Trophoblast cell (in vitro differentiated cells and primary cell): ENCODE results near the gene EFHC1.

Experiments used
- DNase-seq, 2 donors: peaks; one replicate each; pipeline ENCODE4 v3.0.0-alpha.2; 2016
- H2AFZ ChIP-seq: 2 replicates; pipeline ENCODE4 v1.6.1; 2013; ENCODE audit warnings: low read length, moderate library complexity, mild to moderate bottlenecking; ENCODE audit not compliant: insufficient read depth, poor library complexity
- H2AK5ac ChIP-seq: 2 replicates; pipeline ENCODE4 v1.6.1; 2013; ENCODE audit warnings: mild to moderate bottlenecking, low read length
- H2BK120ac ChIP-seq: 2 replicates; pipeline ENCODE4 v1.6.1; 2013; ENCODE audit warnings: low read length, mild to moderate bottlenecking, moderate library complexity; ENCODE audit not compliant: insufficient read depth, poor library complexity
- H2BK12ac ChIP-seq: 2 replicates; pipeline ENCODE4 v1.6.1; 2013; ENCODE audit warnings: mild to moderate bottlenecking, low read length, moderate library complexity
- H2BK5ac ChIP-seq: 2 replicates; pipeline ENCODE4 v1.6.1; 2013; ENCODE audit warnings: low read length, low read depth, moderate library complexity, mild to moderate bottlenecking; ENCODE audit not compliant: poor library complexity
- H3K14ac ChIP-seq: 2 replicates; pipeline ENCODE4 v1.6.1; 2013; ENCODE audit warnings: mild to moderate bottlenecking, low read length
- H3K18ac ChIP-seq: 2 replicates; pipeline ENCODE4 v1.6.1; 2013; ENCODE audit warnings: mild to moderate bottlenecking, low read length
- H3K23ac ChIP-seq: 2 replicates; pipeline ENCODE4 v1.6.1; 2013; ENCODE audit warnings: low read length
- H3K27ac ChIP-seq: 2 replicates; pipeline ENCODE4 v1.5.1; 2013; ENCODE audit warnings: low read depth, mild to moderate bottlenecking, inconsistent platforms, low read length, moderate library complexity
- H3K27me3 ChIP-seq: 2 replicates; pipeline ENCODE4 v1.6.1; 2013; ENCODE audit warnings: inconsistent platforms, mild to moderate bottlenecking, low read length, moderate library complexity; ENCODE audit not compliant: insufficient read depth
- H3K36me3 ChIP-seq, 2 experiments: 1 replicate in 1 of 2; 2 replicates in 1 of 2; pipeline ENCODE4 v1.6.1; 2013; ENCODE audit warnings: low read length in 2 of 2, mild to moderate bottlenecking in 2 of 2, moderate library complexity in 1 of 2; ENCODE audit not compliant: insufficient read depth in 2 of 2, control insufficient read depth in 1 of 2
- H3K4ac ChIP-seq: 2 replicates; pipeline ENCODE4 v1.6.1; 2013; ENCODE audit warnings: low read depth, mild to moderate bottlenecking, low read length, moderate library complexity
- H3K4me1 ChIP-seq, 2 experiments: 1 replicate in 1 of 2; 2 replicates in 1 of 2; pipeline ENCODE4 v1.6.1; 2013; ENCODE audit warnings: low read length in 2 of 2, mild to moderate bottlenecking in 2 of 2, moderate library complexity in 1 of 2; ENCODE audit not compliant: insufficient read depth in 2 of 2, control insufficient read depth in 1 of 2
- H3K4me2 ChIP-seq: 2 replicates; pipeline ENCODE4 v1.6.1; 2013; ENCODE audit warnings: inconsistent platforms, mild to moderate bottlenecking, low read length, moderate library complexity
- H3K4me3 ChIP-seq: 2 replicates; pipeline ENCODE4 v1.5.1; 2013; ENCODE audit warnings: mild to moderate bottlenecking, low read depth, low read length, inconsistent platforms
- H3K79me1 ChIP-seq: one replicate; pipeline ENCODE4 v1.6.1; 2013; ENCODE audit warnings: low read length
- H3K79me2 ChIP-seq: 2 replicates; pipeline ENCODE4 v1.6.1; 2013; ENCODE audit warnings: low read length, mild to moderate bottlenecking; ENCODE audit not compliant: control insufficient read depth, insufficient read depth, poor library complexity
- H3K9ac ChIP-seq: 2 replicates; pipeline ENCODE4 v1.6.1; 2013; ENCODE audit warnings: mild to moderate bottlenecking, low read length
- H3K9me3 ChIP-seq: 2 replicates; pipeline ENCODE4 v1.6.1; 2013; ENCODE audit warnings: low read depth, mild to moderate bottlenecking, control low read depth, inconsistent platforms, low read length; ENCODE audit not compliant: insufficient read depth
- H4K12ac ChIP-seq: 2 replicates; pipeline ENCODE4 v1.6.1; 2013; ENCODE audit warnings: low read depth, mild to moderate bottlenecking, low read length, moderate library complexity
- H4K8ac ChIP-seq: 2 replicates; pipeline ENCODE4 v1.6.1; 2013; ENCODE audit warnings: low read depth, mild to moderate bottlenecking, low read length, moderate library complexity
- H4K91ac ChIP-seq: one replicate; pipeline ENCODE4 v1.6.1; 2013; ENCODE audit warnings: low read depth, mild to moderate bottlenecking, low read length, moderate library complexity
- whole genome bisulfite sequencing: extraction: QIAGEN DNeasy Blood & Tissue Kit; methylation state at CpG from one replicate; pipeline ENCODE4 v1.1.7; 2013; ENCODE audit warnings: missing lambda C conversion rate; ENCODE audit not compliant: insufficient read length, insufficient coverage; ENCODE audit errors: extremely low coverage; 5-methylcytosine and 5-hydroxymethylcytosine counted together

Gene EFHC1

GRCh38 chr6:52417675-52418111 lies 2.4 kb upstream of the EFHC1 start:
- peak in 1 of 2 donors; percentile 42 for DNase-seq
- H3K9ac ChIP-seq = no peak overlapping the region
- H3K36me3 ChIP-seq = no peaks in the 10 kb centered on the region
- no peak overlapping the region for H3K18ac ChIP-seq
- H4K8ac ChIP-seq = peak overlapping the region; percentile 1
- peaks cover 2% of the 10 kb centered on the region for H3K79me2 ChIP-seq
- H3K4me1 ChIP-seq = peaks cover 5 to 8% of the 10 kb centered on the region in 2 experiments
- peak overlapping the region; percentile 52 for H2BK120ac ChIP-seq
- H2BK12ac ChIP-seq = no peak overlapping the region
- H3K9me3 ChIP-seq = no peaks in the 10 kb centered on the region
- H3K4ac ChIP-seq = no peak overlapping the region
- no peak overlapping the region for H2AK5ac ChIP-seq
- no CpG with 5 or more reads among the region's 5 CpGs for WGBS
- H3K4me3 ChIP-seq = no peak overlapping the region
- H2AFZ ChIP-seq = no peak overlapping the region
- no peak overlapping the region for H4K12ac ChIP-seq
- peak overlapping the region; percentile 18 for H2BK5ac ChIP-seq
- H3K79me1 ChIP-seq = peaks cover 7% of the 10 kb centered on the region
- peak overlapping the region; percentile 19 for H3K27ac ChIP-seq
- peak overlapping the region; percentile 42 for H4K91ac ChIP-seq
- H3K4me2 ChIP-seq = no peak overlapping the region
- H3K27me3 ChIP-seq = no peaks in the 10 kb centered on the region
- H3K14ac ChIP-seq = no peak overlapping the region
- no peak overlapping the region for H3K23ac ChIP-seq

- Histone ChIP-seq H2AFZ (no peak overlapping the region), H3K14ac (no peak overlapping the region), H3K79me2 (peaks cover 2% of the 10 kb centered on the region), H3K4me2 (no peak overlapping the region), H3K4ac (no peak overlapping the region), H4K91ac (no peak overlapping the region), H3K9ac (no peak overlapping the region), H4K12ac (no peak overlapping the region), H3K4me1 (peaks cover 6 to 8% of the 10 kb centered on the region in 2 experiments), H3K23ac (no peak overlapping the region), H3K18ac (no peak overlapping the region), H2BK5ac (no peak overlapping the region), H2BK12ac (no peak overlapping the region), H4K8ac (no peak overlapping the region), H3K79me1 (peaks cover 8% of the 10 kb centered on the region), H3K4me3 (no peak overlapping the region), H3K27ac (no peak overlapping the region), H2AK5ac (no peak overlapping the region), H2BK120ac (no peak overlapping the region), H3K27me3 (no peaks in the 10 kb centered on the region), H3K36me3 (no peaks in the 10 kb centered on the region), H3K9me3 (no peaks in the 10 kb centered on the region)
- WGBS = no CpG with 5 or more reads among the region's 2 CpGs
- DNase-seq = no peak
These were observed 1.5 kb upstream of the EFHC1 start for GRCh38 chr6:52418606-52419005.

- Histone ChIP-seq H3K23ac (no peak overlapping the region), H4K8ac (peak overlapping the region; percentile 43), H3K9ac (no peak overlapping the region), H4K91ac (no peak overlapping the region), H3K4me1 (peaks cover 6 to 8% of the 10 kb centered on the region in 2 experiments), H3K4me2 (peak overlapping the region; percentile 92), H3K4ac (no peak overlapping the region), H3K27me3 (no peaks in the 10 kb centered on the region), H2BK5ac (no peak overlapping the region), H2BK12ac (no peak overlapping the region), H3K4me3 (peak overlapping the region; percentile 81), H3K18ac (no peak overlapping the region), H2BK120ac (no peak overlapping the region), H3K27ac (no peak overlapping the region), H3K36me3 (no peaks in the 10 kb centered on the region), H3K79me2 (peaks cover 2% of the 10 kb centered on the region), H2AFZ (peak overlapping the region; percentile 47), H2AK5ac (no peak overlapping the region), H3K9me3 (no peaks in the 10 kb centered on the region), H3K14ac (no peak overlapping the region), H4K12ac (no peak overlapping the region), H3K79me1 (peaks cover 12% of the 10 kb centered on the region)
- DNase-seq = peak; percentile 12 to 50
- WGBS = no CpG with 5 or more reads among the region's 21 CpGs
These were observed 671 bp downstream of the EFHC1 start for GRCh38 chr6:52420668-52421358.

GRCh38 chr6:52422156-52422555 lies 2.0 kb downstream of the EFHC1 start:
- Histone ChIP-seq H2AK5ac (no peak overlapping the region), H3K9me3 (no peaks in the 10 kb centered on the region)
- WGBS = no CpG with 5 or more reads among the region's 2 CpGs

More at GRCh38 chr6:52422156-52422555, 2.0 kb downstream of the EFHC1 start:
- Histone ChIP-seq H4K8ac (no peak overlapping the region), H3K36me3 (no peaks in the 10 kb centered on the region), H3K14ac (no peak overlapping the region), H3K4me1 (peaks cover 5 to 6% of the 10 kb centered on the region in 2 experiments), H3K79me2 (peaks cover 2% of the 10 kb centered on the region), H3K23ac (no peak overlapping the region), H3K4me2 (no peak overlapping the region), H2BK12ac (no peak overlapping the region), H4K91ac (no peak overlapping the region), H2BK5ac (no peak overlapping the region), H3K4ac (no peak overlapping the region), H3K9ac (no peak overlapping the region), H3K27me3 (no peaks in the 10 kb centered on the region), H4K12ac (no peak overlapping the region), H3K79me1 (peaks cover 10% of the 10 kb centered on the region), H2AFZ (no peak overlapping the region), H2BK120ac (no peak overlapping the region), H3K18ac (no peak overlapping the region), H3K4me3 (no peak overlapping the region), H3K27ac (no peak overlapping the region)
- DNase-seq = no peak
